GM23338 (cell line): ENCODE data around the gene AP3D1. TPM values are rescaled to one million over a fixed set of nuclear protein-coding genes. Genes with fewer than 3 reads are reported as not detected.

Experiments
- ATAC-seq: fragments of 200-7000 bp; cut with Tn5 transposase; 3 replicates; pipeline ENCODE4 v1.9.1; 2020
- DNase-seq: peaks from one replicate; pipeline ENCODE4 v3.0.0-alpha.2; 2015; ENCODE audit warnings: low spot score
- H2AFZ ChIP-seq: fragments of 200-600 bp; sonication (generic); 2 replicates; pipeline ENCODE4 v1.8.0; 2016; ENCODE audit warnings: antibody characterized with exemption, mild to moderate bottlenecking, moderate library complexity
- H3F3A ChIP-seq: fragments of 200-600 bp; sonication (generic); replicated peaks from 2 replicates; pipeline ENCODE4 v1.8.0; 2017; ENCODE audit warnings: antibody characterized with exemption, mixed run types, low read depth
- H3K27ac ChIP-seq: fragments of 200-600 bp; sonication (generic); 2 replicates; pipeline ENCODE4 v1.6.1; 2016; ENCODE audit warnings: low read depth
- H3K27me3 ChIP-seq: fragments of 200-600 bp; sonication (generic); 2 replicates; pipeline ENCODE4 v1.8.0; 2016; ENCODE audit warnings: mild to moderate bottlenecking, mixed run types, moderate library complexity; ENCODE audit not compliant: insufficient read depth
- H3K36me3 ChIP-seq: fragments of 200-600 bp; sonication (generic); 2 replicates; pipeline ENCODE4 v1.8.0; 2016; ENCODE audit warnings: mild to moderate bottlenecking; ENCODE audit not compliant: insufficient read depth
- H3K4me1 ChIP-seq: fragments of 200-600 bp; sonication (generic); 2 replicates; pipeline ENCODE4 v1.8.0; 2016; ENCODE audit warnings: mild to moderate bottlenecking, moderate library complexity; ENCODE audit not compliant: insufficient read depth
- H3K4me2 ChIP-seq: fragments of 200-600 bp; sonication (generic); 2 replicates; pipeline ENCODE4 v1.7.1; 2017; ENCODE audit warnings: mixed run types
- H3K4me3 ChIP-seq: fragments of 200-600 bp; sonication (generic); 2 replicates; pipeline ENCODE4 v1.6.1; 2016; ENCODE audit warnings: mixed run types
- H3K79me2 ChIP-seq: fragments of 200-600 bp; sonication (generic); replicated peaks from 2 replicates; pipeline ENCODE4 v1.8.0; 2017; ENCODE audit warnings: mild to moderate bottlenecking; ENCODE audit not compliant: insufficient read depth
- H3K9me2 ChIP-seq: fragments of 200-600 bp; sonication (generic); 2 replicates; pipeline ENCODE4 v1.8.0; 2017; ENCODE audit not compliant: insufficient read depth
- H4K20me1 ChIP-seq: fragments of 200-600 bp; sonication (generic); replicated peaks from 2 replicates; pipeline ENCODE4 v1.8.0; 2017; ENCODE audit warnings: mild to moderate bottlenecking; ENCODE audit not compliant: insufficient read depth
- H3K27ac Mint-ChIP-seq: 2 replicates; pipeline ENCODE4 v1.8.0; 2020; ENCODE audit warnings: inconsistent platforms, mild to moderate bottlenecking, moderate library complexity, mixed read lengths
- H3K27me3 Mint-ChIP-seq: 3 replicates; pipeline ENCODE4 v1.8.0; 2022; ENCODE audit warnings: low read depth, mild to moderate bottlenecking, moderate library complexity, mixed read lengths, inconsistent platforms; ENCODE audit not compliant: insufficient read depth, poor library complexity
- H3K36me3 Mint-ChIP-seq: 3 replicates; pipeline ENCODE4 v1.8.0; 2021; ENCODE audit warnings: low read depth, mild to moderate bottlenecking, inconsistent platforms, moderate library complexity, mixed read lengths
- H3K4me1 Mint-ChIP-seq: 3 replicates; pipeline ENCODE4 v1.8.0; 2020; ENCODE audit warnings: mild to moderate bottlenecking, inconsistent platforms, mixed read lengths
- H3K4me3 Mint-ChIP-seq: 3 replicates; pipeline ENCODE4 v1.8.0; 2021; ENCODE audit warnings: moderate library complexity, mild to moderate bottlenecking, inconsistent platforms, mixed read lengths
- H3K9me3 Mint-ChIP-seq: 3 replicates; pipeline ENCODE4 v1.8.0; 2020; ENCODE audit warnings: moderate library complexity, mild to moderate bottlenecking, inconsistent platforms, mixed read lengths
- CREB1 ChIP-seq: fragments of 250-450 bp; sonication (Bioruptor Pico); IDR thresholded peaks from 2 replicates; pipeline ENCODE4 v1.5.0; 2020; ENCODE audit warnings: low read depth, mild to moderate bottlenecking, moderate library complexity
- CTCF ChIP-seq, 2 experiments: fragments of 200-600 bp in 1 of 2; sonication (generic) in 1 of 2; conservative IDR thresholded peaks; 2 replicates each; pipeline versions ENCODE4 v1.5.1 to v1.6.1; 2016 to 2017; ENCODE audit warnings: antibody characterized with exemption in 2 of 2, low read depth in 2 of 2, mild to moderate bottlenecking in 2 of 2, moderate library complexity in 1 of 2
- ETS1 ChIP-seq: IDR thresholded peaks from 2 replicates; pipeline ENCODE4 v1.6.1; 2016; ENCODE audit warnings: antibody characterized with exemption
- NANOG ChIP-seq: IDR thresholded peaks from 2 replicates; pipeline ENCODE4 v1.6.1; 2016; ENCODE audit warnings: antibody characterized with exemption, borderline replicate concordance
- POLR2AphosphoS5 ChIP-seq: IDR thresholded peaks from 2 replicates; pipeline ENCODE4 v1.6.1; 2016; ENCODE audit warnings: antibody characterized with exemption, low read depth
- ZNF331 ChIP-seq: fragments of 250-450 bp; sonication (Bioruptor Pico); IDR thresholded peaks from 2 replicates; pipeline ENCODE4 v1.5.0; 2020; ENCODE audit warnings: low read depth, mild to moderate bottlenecking, moderate library complexity
- ZNF462 ChIP-seq: fragments of 250-450 bp; sonication (Bioruptor Pico); IDR thresholded peaks from 2 replicates; pipeline ENCODE4 v1.5.0; 2020; ENCODE audit warnings: mild to moderate bottlenecking, moderate library complexity
- polyA plus RNA-seq: library from polyadenylated mRNA; unstranded; fragments of >200 nt; fragmentation: Nextera tagmentation; extraction: Ambion mirVana; gene quantifications from 2 replicates; pipeline ENCODE4 v1.2.1, GENCODE V29; 2016
- total RNA-seq: library from RNA; depleted of rRNA; stranded (reverse); fragments of >200 nt; shearing (Covaris generic); gene quantifications from 2 replicates; pipeline ENCODE4 v1.2.3, GENCODE V29; 2014

Gene AP3D1
- total and polyA plus RNA-seq, 2 experiments from 2014 or later, result 101 to 236 TPM

GRCh38 chr19:2083174-2083854 lies 68.1 kb downstream of the AP3D1 start:
- ATAC-seq (no peak), DNase-seq (no peak)
- Histone ChIP-seq H3K9me2 (no peaks in the 10 kb centered on the region), H3K36me3 (no peaks in the 10 kb centered on the region), H2AFZ (no peak overlapping the region), H3K79me2 (no peaks in the 10 kb centered on the region), H3K27me3 (no peaks in the 10 kb centered on the region), H3K4me2 (no peak overlapping the region), H4K20me1 (no peaks in the 10 kb centered on the region), H3K4me3 (no peak overlapping the region), H3K27ac (no peak overlapping the region), H3K4me1 (no peaks in the 10 kb centered on the region), H3F3A (peaks cover 3% of the 10 kb centered on the region; the same call in 1 of the 2 replicates)
- Mint-ChIP-seq H3K4me3 (no peak overlapping the region), H3K9me3 (no peaks in the 10 kb centered on the region), H3K27ac (no peak overlapping the region), H3K4me1 (peaks cover 4% of the 10 kb centered on the region; the same call in 1 of the 3 replicates), H3K36me3 (no peaks in the 10 kb centered on the region), H3K27me3 (peaks cover 4% of the 10 kb centered on the region)
- no peak for TF ChIP-seq POLR2AphosphoS5
- TF ChIP-seq ZNF331, result no peak

- no peak for DNase-seq
- H3K27me3 ChIP-seq, result no peaks in the 10 kb centered on the region
- H3K27ac ChIP-seq, result no peak overlapping the region
- no peaks in the 10 kb centered on the region for H3K4me1 ChIP-seq
- H3K4me3 ChIP-seq, result no peak overlapping the region
- H3K79me2 ChIP-seq, result no peaks in the 10 kb centered on the region
- H2AFZ ChIP-seq, result no peak overlapping the region
- Mint-ChIP-seq H3K27ac (no peak overlapping the region), H3K4me1 (peaks cover 4% of the 10 kb centered on the region; the same call in 1 of the 3 replicates), H3K27me3 (peaks cover 4% of the 10 kb centered on the region), H3K9me3 (no peaks in the 10 kb centered on the region), H3K36me3 (no peaks in the 10 kb centered on the region), H3K4me3 (no peak overlapping the region)
- H3K4me2 ChIP-seq, result no peak overlapping the region
- no peaks in the 10 kb centered on the region for H3K36me3 ChIP-seq
- peaks cover 3% of the 10 kb centered on the region; the same call in 1 of the 2 replicates for H3F3A ChIP-seq
- no peaks in the 10 kb centered on the region for H4K20me1 ChIP-seq
- no peak for ATAC-seq
- H3K9me2 ChIP-seq, result no peaks in the 10 kb centered on the region
- no peak for TF ChIP-seq CTCF (conservative IDR thresholded peaks at IDR 0.05; ENCODE audit: low read depth in 2 of 2)
- no peak for TF ChIP-seq ZNF331
- TF ChIP-seq CREB1 (CRISPR knock-in tag), result no peak
- no peak for TF ChIP-seq ZNF462 (CRISPR knock-in tag)
- TF ChIP-seq POLR2AphosphoS5, result no peak
- TF ChIP-seq NANOG, result no peak
- TF ChIP-seq ETS1, result no peak
Measured at GRCh38 chr19:2081873-2082810, 69.2 kb downstream of the AP3D1 start.
